Cardiac fibroblast (primary cell): ENCODE measurements around the gene ALOX12B.

Experiments
- DNase-seq, 2 donors: peaks; one replicate each; pipeline versions ENCODE4 v3.0.0 to v3.0.0-alpha.2; 2010; ENCODE audit warnings: low read depth in 2 of 2
- H3K4me3 ChIP-seq, 2 donors: replicated peaks in 1 of 2; 1 replicate in 1 of 2; 2 replicates in 1 of 2; pipeline ENCODE4 v1.5.1; 2011; ENCODE audit warnings: low read depth in 2 of 2, low read length in 2 of 2, mild to moderate bottlenecking in 2 of 2, moderate library complexity in 1 of 2
- TF ChIP-seq, protein P1 (sequence below): IDR thresholded peaks from one replicate; pipeline ENCODE4 v1.5.1; 2011; ENCODE audit warnings: low read depth, mild to moderate bottlenecking, low read length, inconsistent platforms

Gene ALOX12B

DNA sequence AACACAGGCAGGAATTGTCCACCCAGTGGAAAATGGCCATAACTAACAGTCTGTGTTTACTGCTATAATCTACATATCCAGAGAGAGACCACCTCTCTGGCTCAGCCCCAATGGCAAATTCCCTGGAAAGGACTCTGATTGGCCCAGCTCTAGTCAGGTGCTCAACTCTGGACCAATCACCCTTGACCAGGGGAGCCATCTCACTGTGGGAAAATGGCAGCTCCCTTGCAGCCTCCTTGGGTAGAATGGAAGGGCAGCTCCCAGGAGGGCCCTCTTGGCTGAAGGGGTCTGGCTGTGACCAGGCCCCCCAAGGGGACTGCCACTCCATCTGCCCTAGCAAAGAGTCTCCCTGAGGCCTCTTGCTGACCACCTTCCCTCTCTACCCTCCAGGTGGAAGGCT, 45.5 kb downstream of the ALOX12B start:
- TF ChIP-seq, protein P1, sequence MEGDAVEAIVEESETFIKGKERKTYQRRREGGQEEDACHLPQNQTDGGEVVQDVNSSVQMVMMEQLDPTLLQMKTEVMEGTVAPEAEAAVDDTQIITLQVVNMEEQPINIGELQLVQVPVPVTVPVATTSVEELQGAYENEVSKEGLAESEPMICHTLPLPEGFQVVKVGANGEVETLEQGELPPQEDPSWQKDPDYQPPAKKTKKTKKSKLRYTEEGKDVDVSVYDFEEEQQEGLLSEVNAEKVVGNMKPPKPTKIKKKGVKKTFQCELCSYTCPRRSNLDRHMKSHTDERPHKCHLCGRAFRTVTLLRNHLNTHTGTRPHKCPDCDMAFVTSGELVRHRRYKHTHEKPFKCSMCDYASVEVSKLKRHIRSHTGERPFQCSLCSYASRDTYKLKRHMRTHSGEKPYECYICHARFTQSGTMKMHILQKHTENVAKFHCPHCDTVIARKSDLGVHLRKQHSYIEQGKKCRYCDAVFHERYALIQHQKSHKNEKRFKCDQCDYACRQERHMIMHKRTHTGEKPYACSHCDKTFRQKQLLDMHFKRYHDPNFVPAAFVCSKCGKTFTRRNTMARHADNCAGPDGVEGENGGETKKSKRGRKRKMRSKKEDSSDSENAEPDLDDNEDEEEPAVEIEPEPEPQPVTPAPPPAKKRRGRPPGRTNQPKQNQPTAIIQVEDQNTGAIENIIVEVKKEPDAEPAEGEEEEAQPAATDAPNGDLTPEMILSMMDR = no peak
- DNase-seq = peak in 1 of 2 donors; percentile 35
- H3K4me3 ChIP-seq = no peak overlapping the region

DNA sequence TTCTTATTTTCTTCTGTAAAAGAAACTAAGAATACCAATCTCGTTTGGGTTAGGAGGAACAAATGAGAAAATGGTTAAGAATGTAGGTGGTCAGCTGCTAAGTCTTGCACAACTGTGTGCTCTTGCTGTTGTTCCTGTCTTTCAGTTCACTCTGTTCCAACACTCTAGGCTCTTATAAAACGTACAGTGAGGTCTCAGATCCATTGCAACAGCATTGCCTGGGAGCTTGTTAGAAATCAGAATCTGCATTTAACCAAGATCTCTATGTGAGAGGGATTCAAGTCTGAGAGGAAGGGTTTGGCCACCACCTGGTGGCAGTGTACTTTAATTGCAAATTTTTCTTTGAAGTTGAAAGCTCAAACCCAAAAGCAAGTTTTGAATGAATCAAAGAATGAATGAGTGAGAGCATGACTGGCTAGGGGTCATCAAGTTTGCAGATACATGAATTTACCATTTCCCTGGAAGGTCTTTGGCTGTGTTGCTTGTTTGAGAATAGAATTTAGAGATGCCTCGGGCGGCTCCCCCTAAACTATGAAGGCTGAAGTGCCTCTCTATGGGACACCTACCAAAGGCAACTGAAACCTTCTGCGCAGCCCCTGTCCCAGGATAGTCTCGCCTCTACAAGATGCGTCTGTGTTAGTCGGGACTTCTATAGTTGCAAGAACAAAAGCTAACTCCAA, 46.1 kb downstream of the ALOX12B start:
- no peak overlapping the region for H3K4me3 ChIP-seq
- TF ChIP-seq, protein P1 = peak; percentile 56
- DNase-seq = peak; percentile 95 to 96

DNA sequence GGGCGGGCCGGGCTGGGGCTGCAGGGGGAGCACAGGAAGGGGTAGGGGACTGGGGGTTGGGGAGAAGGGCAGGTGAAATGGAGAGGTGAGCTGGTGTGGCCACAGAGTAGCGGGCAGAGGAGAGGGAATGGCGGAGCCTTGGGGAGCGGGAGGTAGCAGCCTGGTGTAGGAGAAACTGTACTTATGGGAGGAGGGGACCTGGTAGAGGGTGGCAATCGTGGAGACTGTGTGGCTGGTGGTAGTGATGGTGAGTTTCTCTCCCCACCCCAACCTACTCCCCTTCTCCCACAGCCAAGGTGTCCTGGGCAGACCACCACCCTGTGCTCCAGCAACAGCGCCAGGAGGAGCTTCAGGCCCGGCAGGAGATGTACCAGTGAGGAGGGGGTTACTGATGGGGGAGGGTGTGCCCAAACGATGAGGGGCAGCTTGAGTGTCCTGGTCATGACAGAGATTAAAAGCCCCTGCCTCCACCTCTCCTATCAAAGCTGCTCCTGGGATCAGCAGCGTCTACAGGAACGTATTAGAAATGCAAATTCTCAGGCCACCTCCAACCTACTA, 47.8 kb downstream of the ALOX12B start:
- H3K4me3 ChIP-seq = peak overlapping the region in 1 of 2 donors; percentile 36
- TF ChIP-seq, protein P1 = no peak

DNA sequence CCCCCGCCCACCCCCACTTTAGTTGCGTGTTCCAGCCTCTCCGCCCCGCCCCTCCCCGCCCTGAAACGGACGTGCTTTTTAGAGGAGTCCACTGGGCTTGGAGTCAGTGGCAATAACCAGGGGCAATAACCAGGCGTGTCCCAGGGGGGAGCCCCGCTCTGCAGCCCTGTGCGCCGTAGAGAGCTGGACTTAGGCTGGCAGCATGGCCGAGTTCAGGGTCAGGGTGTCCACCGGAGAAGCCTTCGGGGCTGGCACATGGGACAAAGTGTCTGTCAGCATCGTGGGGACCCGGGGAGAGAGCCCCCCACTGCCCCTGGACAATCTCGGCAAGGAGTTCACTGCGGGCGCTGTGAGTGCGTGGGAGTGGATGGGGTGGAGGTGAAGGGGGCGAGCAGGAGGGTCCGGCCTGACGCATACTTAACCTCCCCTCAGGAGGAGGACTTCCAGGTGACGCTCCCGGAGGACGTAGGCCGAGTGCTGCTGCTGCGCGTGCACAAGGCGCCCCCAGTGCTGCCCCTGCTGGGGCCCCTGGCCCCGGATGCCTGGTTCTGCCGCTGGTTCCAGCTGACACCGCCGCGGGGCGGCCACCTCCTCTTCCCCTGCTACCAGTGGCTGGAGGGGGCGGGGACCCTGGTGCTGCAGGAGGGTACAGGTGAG, 48.4 kb downstream of the ALOX12B start, which contains the start of gene ALOX15B:
Gene ALOX15B (plus strand): TSS at position 106 of the 657 bp plus-strand sequence. CDS start 97 bp downstream, at position 203.
- DNase-seq = no peak
- peak within 1 kb of the TSS in 1 of 2 donors; percentile 36 for H3K4me3 ChIP-seq
- TF ChIP-seq, protein P1 = no peak

More for the DNA sequence above, 47.8 kb downstream of the ALOX12B start:
- no peak for DNase-seq

DNA sequence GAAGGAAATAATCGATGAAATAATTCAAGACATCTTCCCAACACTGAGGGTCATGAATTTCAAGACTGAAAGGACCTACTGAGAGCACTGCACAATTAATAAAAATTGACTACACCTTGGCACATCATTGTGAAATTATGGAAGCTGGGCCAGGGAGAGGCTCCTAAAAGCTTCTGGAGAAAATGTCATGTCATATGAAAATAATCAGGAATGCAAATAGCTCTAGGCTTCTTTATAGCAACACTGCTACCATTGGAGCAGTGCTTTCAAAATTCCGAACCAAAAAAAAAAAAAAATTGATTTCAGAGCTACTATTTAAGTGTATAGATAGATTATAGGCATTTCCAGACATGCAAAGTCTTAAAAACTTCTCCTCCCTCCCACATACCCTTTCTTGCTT, 55.1 kb downstream of the ALOX12B start:
- no peak for DNase-seq
- no peak overlapping the region for H3K4me3 ChIP-seq
- TF ChIP-seq, protein P1 = no peak

DNA sequence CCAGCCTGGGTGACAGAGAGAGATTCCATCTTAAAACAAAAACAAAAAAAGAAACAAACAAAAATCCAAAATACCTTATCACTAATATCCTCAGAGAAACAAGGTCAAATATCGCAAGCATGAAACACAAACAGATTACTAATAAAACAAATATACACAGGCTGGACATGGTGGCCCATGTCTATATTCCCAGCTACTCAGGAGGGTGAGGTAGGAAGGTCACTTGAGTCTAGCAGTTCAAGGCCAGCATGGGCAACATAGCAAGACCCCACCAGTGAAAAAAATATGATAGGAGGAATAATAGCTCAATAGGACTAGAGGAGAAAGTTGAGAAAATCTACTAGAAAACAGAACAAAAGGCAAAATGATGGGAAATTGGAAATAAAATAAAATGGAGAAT, 55.6 kb downstream of the ALOX12B start:
- no peak overlapping the region for H3K4me3 ChIP-seq
- TF ChIP-seq, protein P1 = no peak
- no peak for DNase-seq
